GM19351 (cell line): ENCODE data around the gene RNU1-2.
"Not testable (repeated sequence)": the region's sequence is repeated elsewhere in the genome, so short reads cannot be mapped to it uniquely, and the experiment has no call there.

Source experiments
- ATAC-seq: cut with Tn5 transposase; IDR thresholded peaks from one replicate; pipeline ENCODE4 v1.9.1; 2021; ENCODE audit warnings: mild to moderate bottlenecking, moderate library complexity; ENCODE audit not compliant: unreplicated experiment

Gene RNU1-2

GRCh38 chr1:16907870-16908758 is 12.3 kb downstream of the RNU1-2 start:
- ATAC-seq = no peak

- ATAC-seq = not testable (repeated sequence)
Observed at GRCh38 chr1:16911851-16912721, 16.3 kb downstream of the RNU1-2 start.

- ATAC-seq = not testable (repeated sequence)
Observed at GRCh38 chr1:16912742-16913141, 17.0 kb downstream of the RNU1-2 start.

DNA sequence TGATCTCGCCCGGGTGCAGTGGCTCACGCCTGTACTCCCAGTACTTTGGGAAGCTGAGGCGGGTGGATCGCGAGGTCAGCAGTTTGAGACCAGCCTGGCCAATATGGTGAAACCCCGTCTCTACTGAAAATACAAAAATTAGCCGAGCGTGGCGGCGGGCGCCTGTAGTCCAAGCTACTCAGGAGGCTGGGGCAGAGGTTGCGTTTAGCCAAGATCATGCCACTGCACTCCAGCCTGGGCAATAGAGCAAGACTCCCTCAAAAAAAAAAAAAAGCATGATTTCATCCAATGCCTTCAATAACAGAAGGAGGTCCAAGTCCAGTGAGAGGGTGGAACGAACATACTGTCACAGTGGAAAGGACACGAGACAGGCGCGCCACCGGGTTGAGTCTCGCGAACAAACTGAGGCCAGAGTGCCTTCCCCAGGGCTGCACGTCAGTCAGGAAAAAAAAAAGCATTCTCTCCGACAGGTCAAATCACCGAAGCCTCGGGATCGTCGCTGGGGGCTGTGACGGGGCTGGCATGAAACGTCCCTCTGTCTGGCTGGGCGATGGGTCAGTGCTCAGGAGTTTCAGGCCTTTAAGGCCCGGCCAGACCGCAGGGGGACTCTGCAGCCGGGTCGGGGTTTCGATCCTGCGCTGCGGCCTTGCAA is 17.5 kb downstream of the RNU1-2 start:
- ATAC-seq = no peak

DNA sequence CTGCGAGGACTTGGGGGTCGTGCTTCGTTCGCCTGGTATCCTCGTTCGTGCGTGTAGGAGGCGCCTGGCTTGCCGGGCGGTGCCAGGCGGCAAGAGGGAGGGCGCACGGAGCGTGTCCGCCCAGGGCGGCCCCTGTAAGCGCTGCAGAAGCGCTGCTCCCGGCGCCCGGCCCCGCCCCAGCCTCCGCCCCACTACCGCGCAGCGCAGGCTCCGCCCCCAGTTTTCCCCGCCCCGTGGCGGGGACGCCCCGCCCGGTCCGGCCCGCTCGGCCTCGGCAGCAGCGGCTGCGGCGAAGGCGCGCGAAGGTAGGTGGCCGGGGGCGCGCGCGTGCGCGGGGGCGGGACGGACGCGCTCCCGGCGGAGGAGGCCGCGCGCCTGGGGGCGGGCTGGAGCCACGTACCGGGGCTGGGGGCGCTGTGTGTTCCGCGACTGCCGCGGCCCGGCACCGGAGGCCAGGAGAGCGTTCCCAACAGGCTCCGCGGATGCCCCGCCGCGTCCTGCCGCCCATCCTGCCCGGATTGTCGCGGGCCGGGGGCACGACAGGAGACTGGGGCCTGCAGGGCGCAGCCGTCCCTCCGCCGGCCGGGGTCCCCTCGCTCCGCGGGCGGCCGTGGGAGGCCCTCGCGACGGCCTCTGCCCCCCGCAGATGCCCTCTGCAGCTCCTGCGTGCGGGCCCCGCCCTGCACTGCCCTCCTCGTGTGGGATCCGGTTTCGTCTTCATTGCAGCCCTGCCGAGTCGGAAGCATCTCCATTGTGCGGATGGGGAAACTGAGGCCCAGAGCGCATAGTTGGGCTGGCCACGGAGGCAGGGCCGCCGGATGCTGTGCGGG is 18.3 kb downstream of the RNU1-2 start:
- peak; percentile 88 for ATAC-seq

GRCh38 chr1:16914928-16915626 is 19.3 kb downstream of the RNU1-2 start:
- not testable (repeated sequence) for ATAC-seq

GRCh38 chr1:16915627-16915973 is 19.8 kb downstream of the RNU1-2 start:
- ATAC-seq = no peak

- not testable (repeated sequence) for ATAC-seq
Observed at GRCh38 chr1:16916036-16916880, 20.5 kb downstream of the RNU1-2 start.

DNA sequence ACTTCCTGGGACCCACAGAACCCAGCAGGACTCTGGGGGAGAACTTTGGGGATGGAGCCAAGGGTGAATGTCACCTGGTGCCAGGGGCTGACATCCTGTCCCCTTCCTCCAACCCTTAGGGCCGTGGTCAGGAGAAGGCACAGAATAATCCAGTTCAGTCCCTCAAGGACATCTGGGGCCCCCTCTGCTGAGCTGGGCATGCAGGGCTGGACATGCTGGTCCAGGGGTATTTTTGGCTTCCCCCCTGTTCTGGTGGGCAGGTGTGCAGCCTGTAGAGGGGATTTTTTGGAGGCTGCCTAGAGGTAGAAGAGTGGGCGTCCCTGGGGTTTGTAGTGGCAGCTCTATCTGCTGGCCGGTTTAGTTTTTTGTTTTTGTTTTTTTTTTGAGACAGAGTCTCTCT is 22.6 kb downstream of the RNU1-2 start:
- no peak for ATAC-seq

DNA sequence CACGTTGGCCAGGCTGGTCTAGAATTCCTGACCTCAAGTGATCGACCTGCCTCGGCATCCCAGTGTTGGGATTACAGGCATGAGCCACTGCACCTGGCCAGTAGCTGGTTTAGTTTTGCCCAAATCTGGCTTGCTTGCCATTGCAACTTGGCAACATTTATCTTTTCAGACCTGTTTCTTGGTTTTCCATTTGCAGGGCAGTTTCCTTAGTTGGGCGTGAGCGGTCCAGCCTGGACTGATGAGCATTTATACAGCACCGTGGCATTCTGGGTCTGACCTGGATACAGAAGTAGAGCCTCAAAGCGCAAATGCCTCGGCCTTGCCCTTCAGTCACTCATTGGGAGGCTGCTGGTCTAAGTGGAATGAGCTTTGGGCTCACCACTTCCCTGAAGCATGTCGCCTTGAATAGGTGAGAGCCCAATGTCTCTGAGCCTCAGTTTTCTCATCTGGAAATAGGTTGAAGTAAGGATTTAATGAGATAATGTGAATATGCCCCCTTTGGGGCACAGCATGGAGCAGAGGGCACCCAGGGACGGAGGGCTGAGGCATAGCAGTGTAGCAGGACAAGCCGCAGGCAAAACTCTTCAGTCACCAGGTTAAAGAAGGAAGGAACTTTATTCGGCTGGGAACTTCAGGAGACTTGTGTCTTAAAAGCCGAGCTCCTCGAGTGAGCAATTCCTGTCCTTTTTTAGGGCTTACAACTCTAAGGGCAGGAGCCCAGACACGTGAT is 23.3 kb downstream of the RNU1-2 start:
- not testable (repeated sequence) for ATAC-seq

GRCh38 chr1:16920951-16921350 is 25.2 kb downstream of the RNU1-2 start:
- ATAC-seq = no peak

GRCh38 chr1:16921391-16922185 is 25.8 kb downstream of the RNU1-2 start, which contains the start of gene CROCC:
Gene CROCC, plus strand, starts transcription at chr1:16921931. Its CDS starts 88 bp downstream, at chr1:16922019.
- ATAC-seq = no peak

DNA sequence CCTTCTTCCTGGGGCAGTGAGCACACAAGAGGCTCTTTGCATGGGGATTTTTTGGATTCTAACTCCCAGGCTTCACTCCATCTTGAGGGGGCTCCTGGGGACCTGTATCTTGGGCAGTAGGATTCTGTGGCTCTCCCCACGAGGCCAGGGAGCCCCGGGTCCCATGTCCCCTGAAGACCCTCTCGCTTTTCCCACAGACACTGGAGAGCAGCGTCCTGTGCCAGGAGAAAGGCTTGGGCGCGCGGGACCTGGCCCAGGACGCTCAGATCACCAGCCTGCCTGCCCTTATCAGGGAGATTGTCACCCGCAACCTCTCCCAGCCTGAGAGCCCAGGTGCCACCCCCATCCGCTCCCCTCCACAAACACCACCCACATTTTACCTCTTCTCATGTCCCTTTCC is 26.7 kb downstream of the RNU1-2 start:
- ATAC-seq = no peak

DNA sequence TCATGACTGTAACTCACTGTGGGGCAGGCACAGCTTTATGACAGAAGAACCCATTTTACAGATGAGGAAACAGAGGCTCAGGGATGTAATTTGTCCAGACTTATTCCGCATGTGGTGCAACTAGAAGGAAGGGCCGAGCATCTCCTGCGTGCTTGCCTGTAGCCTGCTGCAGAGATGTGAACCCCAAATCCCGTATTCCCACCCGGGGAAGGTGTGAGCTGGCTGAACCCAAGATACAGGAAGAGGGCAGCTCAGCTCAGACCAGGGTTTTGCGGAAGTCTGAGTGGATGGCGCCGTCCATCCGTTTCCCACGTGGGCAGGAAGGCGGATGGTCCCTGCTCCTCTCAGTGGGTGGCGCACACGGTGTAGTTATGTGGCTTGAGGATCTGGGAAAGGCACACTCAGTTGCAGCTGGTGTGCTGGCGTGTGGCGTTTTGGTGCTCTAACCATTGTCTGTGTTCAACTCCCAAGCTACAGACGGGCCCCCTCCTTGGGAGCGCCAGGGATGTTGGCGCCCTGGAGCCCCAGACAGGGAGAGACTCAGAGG is 27.2 kb downstream of the RNU1-2 start:
- ATAC-seq = no peak

GRCh38 chr1:16924216-16924918 is 28.6 kb downstream of the RNU1-2 start:
- ATAC-seq = no peak

GRCh38 chr1:16924919-16925477 is 29.2 kb downstream of the RNU1-2 start:
- ATAC-seq = no peak
